ENCODE data around the gene PAFAH1B1.
"Not testable (repeated sequence)": the region's sequence is repeated elsewhere in the genome, so short reads cannot be mapped to it uniquely, and the experiment has no call there.

DNA sequence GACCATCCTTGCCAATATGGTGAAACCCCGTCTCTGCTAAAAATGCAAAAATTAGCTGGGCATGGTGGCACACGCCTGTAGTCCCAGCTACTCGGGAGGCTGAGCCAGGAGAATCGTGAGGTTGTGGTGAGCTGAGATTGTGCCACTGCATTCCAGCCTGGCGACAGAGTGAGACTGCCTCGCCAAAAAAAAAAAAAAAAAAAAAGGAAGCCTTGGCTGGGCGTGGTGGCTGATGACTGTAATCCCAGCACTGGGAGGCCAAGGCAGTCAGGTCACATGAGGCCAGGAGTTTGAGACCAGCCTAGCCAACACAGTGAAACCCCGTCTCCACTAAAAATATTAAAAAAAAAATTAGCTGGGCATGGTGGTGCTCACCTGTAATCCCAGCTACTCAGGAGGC is 65.9 kb downstream of the PAFAH1B1 start:
- TF ChIP-seq CTCF (IDR thresholded peaks at IDR 0.05 in 4 of 5, conservative IDR thresholded peaks at IDR 0.05 in 1 of 5); POLR2A (IDR thresholded peaks at IDR 0.05): not testable (repeated sequence)
